Measurements from ENCODE around the gene DUSP10.

DUSP10 gene

DNA sequence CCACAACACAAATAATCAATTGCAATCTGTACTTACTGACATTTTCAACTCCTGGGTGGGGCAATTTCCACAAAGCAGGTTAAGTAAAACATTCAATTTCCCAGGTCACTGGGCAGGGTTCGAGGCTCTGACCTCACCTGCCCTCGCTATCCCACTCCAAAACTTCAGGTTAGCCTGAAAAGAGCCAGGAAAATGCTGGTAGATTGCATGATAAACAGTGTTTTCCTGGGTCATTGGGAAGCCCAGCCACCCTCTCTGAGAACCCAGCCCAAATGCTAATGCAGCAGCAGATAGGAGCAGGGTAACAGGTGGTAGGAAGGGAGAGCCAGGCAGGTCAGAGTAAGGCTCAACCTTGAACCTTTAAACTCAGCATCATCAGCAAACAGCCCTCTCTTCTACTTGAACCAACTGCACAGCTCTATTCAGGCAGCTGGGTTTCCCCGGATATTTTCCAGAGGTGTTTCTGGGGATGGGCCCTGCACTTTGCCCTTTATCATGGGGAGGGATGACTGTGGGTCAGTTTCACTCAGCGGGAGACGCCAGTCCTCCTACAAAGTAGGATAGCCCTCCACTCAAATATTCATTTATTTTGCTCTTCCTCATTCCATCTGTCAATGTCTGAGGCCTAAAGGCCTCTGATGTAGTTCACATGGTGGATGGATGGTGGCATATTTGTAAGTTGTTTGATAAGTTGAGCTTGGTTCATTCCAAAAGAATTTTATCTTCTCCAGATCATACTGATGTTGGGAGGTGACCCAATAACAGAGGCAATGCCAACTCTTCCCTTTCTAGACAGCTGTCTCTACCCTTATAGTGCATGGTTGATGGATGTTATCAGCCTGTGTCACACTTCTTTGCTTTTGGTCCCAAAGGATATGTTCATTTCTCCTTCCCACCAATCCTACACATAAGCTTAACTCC lies 65.7 kb downstream of the DUSP10 start:
- DNase-seq: no peak
- H3K27me3 ChIP-seq (replicated peaks): no peaks in the 10 kb centered on the region

DNA sequence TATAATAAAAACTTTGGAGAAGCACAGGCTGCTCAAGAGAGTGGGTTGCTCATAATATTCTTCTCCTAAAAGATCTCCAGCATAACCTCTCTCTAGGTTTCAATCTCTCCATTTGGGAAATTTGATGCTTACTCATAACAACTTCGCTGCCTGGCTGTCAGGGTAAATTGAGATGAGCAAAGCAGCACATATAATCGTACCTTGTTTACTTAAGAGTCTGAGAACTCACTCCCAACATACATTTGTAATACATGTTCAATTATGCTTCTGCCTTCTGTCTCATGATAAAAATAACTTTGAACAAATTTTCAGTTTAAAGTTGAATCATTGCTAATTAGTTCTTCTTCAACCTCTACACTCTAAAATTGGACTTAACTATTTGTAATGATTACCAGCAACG lies 68.9 kb downstream of the DUSP10 start:
- DNase-seq: no peak
- Histone ChIP-seq H3K27me3 (replicated peaks) (no peaks in the 10 kb centered on the region), H3K36me3 (replicated peaks) (no peaks in the 10 kb centered on the region), H3K27ac (no peak overlapping the region), H3K4me3 (ENCODE audit: low read depth, low read length) (no peak overlapping the region)
- TF ChIP-seq, protein P1, sequence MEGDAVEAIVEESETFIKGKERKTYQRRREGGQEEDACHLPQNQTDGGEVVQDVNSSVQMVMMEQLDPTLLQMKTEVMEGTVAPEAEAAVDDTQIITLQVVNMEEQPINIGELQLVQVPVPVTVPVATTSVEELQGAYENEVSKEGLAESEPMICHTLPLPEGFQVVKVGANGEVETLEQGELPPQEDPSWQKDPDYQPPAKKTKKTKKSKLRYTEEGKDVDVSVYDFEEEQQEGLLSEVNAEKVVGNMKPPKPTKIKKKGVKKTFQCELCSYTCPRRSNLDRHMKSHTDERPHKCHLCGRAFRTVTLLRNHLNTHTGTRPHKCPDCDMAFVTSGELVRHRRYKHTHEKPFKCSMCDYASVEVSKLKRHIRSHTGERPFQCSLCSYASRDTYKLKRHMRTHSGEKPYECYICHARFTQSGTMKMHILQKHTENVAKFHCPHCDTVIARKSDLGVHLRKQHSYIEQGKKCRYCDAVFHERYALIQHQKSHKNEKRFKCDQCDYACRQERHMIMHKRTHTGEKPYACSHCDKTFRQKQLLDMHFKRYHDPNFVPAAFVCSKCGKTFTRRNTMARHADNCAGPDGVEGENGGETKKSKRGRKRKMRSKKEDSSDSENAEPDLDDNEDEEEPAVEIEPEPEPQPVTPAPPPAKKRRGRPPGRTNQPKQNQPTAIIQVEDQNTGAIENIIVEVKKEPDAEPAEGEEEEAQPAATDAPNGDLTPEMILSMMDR (IDR thresholded peaks at IDR 0.05; ENCODE audit: low read depth, low read length, missing control alignments): no peak
- in situ Hi-C loops (cut with HindIII; ENCODE audit: low pct_ligation_motif_present, low sequenced_read_pairs): no loop called here

More for the DNA sequence above, 65.7 kb downstream of the DUSP10 start:
- no peak overlapping the region for H3K27ac ChIP-seq
- TF ChIP-seq, protein P1 (IDR thresholded peaks at IDR 0.05; ENCODE audit: low read depth, low read length, missing control alignments): no peak
- in situ Hi-C loops (cut with HindIII; ENCODE audit: low pct_ligation_motif_present, low sequenced_read_pairs): no loop called here
- H3K4me3 ChIP-seq (ENCODE audit: low read depth, low read length): no peak overlapping the region
- no peaks in the 10 kb centered on the region for H3K36me3 ChIP-seq (replicated peaks)

DNA sequence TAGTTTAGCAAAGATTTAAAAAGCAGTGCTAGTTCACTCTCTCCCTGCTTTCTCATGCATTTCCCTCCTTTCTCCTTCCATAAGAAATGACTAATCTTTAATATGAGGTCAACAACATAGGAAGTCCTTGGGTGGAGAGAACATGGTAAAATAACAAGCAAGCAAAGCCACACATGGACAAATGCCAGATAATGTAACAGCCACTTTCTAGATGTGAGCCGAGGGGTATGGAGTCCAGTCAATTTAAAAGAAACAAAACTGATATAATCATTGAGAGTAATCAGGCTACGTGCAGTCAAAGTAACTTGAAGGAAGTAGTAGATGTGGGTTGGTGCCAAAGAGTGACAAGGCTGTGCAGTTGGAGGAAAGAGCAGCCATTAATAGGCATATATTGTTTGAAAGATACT lies 69.6 kb downstream of the DUSP10 start:
- DNase-seq: peak; percentile 81
- Histone ChIP-seq H3K4me3 (ENCODE audit: low read depth, low read length) (no peak overlapping the region), H3K27ac (peak overlapping the region; percentile 11), H3K27me3 (replicated peaks) (no peaks in the 10 kb centered on the region), H3K36me3 (replicated peaks) (no peaks in the 10 kb centered on the region)
- in situ Hi-C loops (cut with HindIII; ENCODE audit: low pct_ligation_motif_present, low sequenced_read_pairs): no loop called here
- TF ChIP-seq, protein P1 (IDR thresholded peaks at IDR 0.05; ENCODE audit: low read depth, low read length, missing control alignments): no peak

DNA sequence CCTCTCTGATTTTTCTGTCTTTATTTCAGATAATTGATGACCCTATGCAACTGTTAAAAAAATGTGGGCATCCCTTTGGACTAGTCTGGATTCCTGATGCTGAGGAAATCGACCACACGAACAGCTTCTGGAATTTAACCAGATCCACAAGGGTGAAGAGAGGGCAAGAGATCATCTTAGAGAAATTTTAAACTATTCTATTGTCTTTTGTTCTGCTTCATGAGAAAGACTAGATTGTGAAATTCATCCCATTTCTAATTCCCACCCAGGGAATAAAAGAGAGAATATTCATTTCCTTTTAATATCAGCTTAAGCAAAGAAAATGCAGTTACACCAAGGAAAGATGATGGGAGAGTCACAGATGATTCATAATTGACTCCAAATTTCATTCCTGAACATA lies 71.8 kb downstream of the DUSP10 start:
- Histone ChIP-seq H3K4me3 (ENCODE audit: low read depth, low read length) (no peak overlapping the region), H3K27me3 (replicated peaks) (no peaks in the 10 kb centered on the region), H3K27ac (no peak overlapping the region), H3K36me3 (replicated peaks) (no peaks in the 10 kb centered on the region)
- in situ Hi-C loops (cut with HindIII; ENCODE audit: low pct_ligation_motif_present, low sequenced_read_pairs): no loop called here
- TF ChIP-seq, protein P1 (IDR thresholded peaks at IDR 0.05; ENCODE audit: low read depth, low read length, missing control alignments): no peak
- DNase-seq: no peak

DNA sequence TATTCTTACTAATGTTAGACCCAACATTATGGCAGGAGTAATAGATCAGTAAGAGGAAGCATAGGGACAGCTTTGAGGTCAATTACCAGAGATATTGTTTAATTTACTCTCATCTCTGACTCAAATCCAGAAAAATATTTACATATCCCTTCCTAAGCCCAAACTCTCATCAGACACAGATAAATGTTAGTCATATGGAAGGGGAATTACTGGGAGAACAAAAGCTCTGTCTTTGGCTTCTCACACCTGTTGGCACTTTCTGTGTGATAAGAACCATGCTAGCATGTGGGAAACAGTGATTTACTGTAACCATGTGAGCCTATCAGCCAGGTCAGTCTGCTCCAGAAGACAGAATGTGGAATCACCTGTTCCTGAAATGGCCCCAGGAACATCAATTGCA lies 72.4 kb downstream of the DUSP10 start:
- DNase-seq: no peak
- H3K27ac ChIP-seq: no peak overlapping the region
- in situ Hi-C loops (cut with HindIII; ENCODE audit: low pct_ligation_motif_present, low sequenced_read_pairs): no loop called here
- H3K36me3 ChIP-seq (replicated peaks): no peaks in the 10 kb centered on the region
- TF ChIP-seq, protein P1 (IDR thresholded peaks at IDR 0.05; ENCODE audit: low read depth, low read length, missing control alignments): no peak
- no peaks in the 10 kb centered on the region for H3K27me3 ChIP-seq (replicated peaks)
- no peak overlapping the region for H3K4me3 ChIP-seq (ENCODE audit: low read depth, low read length)
